Fibroblast of upper back skin (primary cell): ENCODE measurements around the gene CUEDC2.

Source experiments
- DNase-seq: peaks from one replicate; pipeline ENCODE4 v3.0.0-alpha.2; 2013

Gene CUEDC2

DNA sequence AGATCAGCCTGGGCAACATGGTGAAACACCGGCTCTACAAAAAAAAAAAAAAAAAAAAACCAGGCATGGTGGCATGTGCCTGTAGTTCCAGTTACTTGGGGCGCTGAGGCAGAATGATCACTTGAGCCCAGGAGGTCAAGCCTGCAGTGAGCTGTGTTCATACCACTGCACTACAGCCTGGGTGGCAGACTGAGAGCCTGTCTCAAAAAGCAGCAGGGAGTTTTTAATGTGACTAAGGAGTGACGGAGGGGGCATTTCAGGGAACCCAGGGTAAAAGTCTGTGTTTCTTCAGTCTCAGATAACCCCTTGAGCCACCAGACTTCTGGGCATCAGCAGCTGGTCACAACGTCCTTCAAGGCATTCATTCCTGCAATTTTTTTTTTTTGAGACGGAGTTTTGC, 21.1 kb upstream of the CUEDC2 start:
- no peak for DNase-seq

DNA sequence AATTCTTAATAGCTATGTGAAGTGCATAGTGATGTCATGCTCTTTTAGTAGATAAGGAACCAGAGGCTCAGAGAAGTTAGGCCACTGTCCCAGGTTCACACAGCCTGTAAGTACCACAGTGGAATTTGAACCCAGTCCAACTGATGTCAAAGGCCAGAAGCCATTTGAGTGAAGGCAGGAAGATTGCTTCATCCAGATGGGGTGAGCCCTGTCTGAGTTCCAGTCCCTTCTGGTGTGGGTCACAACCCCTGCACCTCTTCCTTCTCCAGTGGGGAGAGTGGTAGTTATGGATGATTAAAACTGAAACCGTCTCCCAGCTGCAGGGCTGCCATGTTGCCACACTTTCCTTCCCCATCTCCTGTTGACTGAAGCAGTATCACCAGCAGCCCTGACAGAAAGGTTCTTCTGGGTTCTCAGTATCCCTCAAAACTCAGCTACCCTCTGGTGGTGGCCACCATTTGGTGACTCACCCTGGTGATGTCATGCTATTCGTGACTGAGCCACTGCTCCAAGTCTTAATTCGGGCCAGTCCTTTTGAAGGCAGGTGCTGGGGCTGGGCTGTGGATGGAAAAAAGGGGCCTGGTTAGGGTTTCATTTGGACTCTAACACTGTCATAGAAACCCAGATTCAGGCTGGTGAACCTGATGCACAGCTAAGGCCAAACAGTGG, 20.4 kb upstream of the CUEDC2 start:
- DNase-seq = peak; percentile 55

- no peak for DNase-seq
Observed at GRCh38 chr10:102451105-102451969, 19.0 kb upstream of the CUEDC2 start, which contains the start of gene C10orf95. Gene C10orf95 (minus strand): TSS chr10:102451543. CDS start chr10:102451093, 450 bp downstream.

- DNase-seq = peak; percentile 69
Observed at GRCh38 chr10:102450374-102451104, 18.2 kb upstream of the CUEDC2 start.

DNA sequence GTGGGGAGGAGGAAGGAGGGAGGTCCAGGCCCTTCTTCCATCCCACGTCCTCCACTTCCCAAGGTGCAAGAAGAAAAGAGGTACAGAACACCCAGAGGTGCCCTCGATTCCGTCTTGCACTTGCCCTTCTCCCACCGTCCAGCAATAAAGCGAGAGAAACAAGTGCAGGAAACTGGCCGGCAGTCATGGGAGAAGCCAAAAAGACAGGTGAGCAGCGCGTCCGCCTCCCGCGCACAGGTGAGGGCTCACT, 17.7 kb upstream of the CUEDC2 start:
- DNase-seq = no peak

DNA sequence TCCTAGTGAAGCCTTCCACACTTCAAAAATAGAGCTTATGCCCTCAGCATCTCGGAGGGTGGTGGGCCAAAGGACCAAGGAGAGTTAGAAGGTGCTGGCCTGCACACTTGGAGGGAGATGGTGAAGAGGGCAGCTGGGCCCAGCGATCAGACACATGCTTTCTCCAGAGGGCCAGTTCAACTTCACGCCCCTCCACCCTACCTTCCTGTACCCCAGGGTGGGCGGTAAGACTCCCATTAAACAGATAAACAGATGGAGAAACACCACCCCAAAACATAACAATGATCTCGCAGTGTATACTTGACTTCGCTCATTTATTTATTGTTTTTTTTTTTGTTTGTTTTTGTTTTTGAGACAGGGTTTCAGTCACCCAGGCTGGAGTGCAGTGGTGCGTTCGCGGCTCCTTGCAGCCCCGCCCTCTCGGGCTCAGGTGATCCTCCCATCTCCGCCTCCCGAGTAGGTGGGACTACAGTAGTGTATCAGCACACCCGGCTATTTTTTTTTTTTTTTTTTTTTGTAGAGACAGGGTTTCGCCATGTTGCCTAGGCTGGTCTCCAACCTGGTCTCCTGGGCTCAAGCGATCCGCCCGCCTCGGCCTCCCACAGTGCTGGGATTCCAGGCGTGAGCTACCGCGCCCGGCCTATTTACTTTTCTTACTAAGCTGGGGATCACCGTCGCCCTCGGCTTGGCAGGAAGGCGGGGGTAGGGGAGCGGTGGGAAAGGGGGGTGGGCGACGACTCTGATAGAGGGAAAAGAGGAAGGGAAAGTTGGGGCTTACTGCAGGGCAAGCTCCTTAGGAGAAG, 17.1 kb upstream of the CUEDC2 start:
- peak; percentile 50 for DNase-seq

GRCh38 chr10:102444851-102445250, 12.5 kb upstream of the CUEDC2 start:
- DNase-seq = no peak

GRCh38 chr10:102438374-102438773, 6.0 kb upstream of the CUEDC2 start:
- no peak for DNase-seq

DNA sequence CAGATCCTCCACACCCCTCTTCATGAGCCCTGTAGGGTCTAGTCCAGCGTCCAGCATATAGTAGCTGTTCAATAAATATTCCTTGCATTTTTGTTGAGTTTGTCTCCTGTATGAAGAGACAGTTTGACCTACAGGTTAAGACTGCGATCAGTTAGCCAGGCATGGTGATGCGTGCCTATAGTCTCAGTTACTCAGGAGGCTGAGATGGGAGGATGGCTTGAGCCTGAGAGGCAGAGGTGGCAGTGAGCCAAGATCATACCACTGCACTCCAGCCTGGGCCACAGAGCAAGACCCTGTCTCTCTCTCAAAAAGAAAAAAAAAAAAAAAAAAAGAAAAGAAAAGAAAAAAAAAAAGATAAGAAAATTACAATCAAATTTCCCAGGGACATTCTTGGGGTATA, 5.1 kb upstream of the CUEDC2 start:
- no peak for DNase-seq

- no peak for DNase-seq
Observed at GRCh38 chr10:102436312-102436711, 3.9 kb upstream of the CUEDC2 start.

- DNase-seq = no peak
Observed at GRCh38 chr10:102435529-102436233, 3.3 kb upstream of the CUEDC2 start.

DNA sequence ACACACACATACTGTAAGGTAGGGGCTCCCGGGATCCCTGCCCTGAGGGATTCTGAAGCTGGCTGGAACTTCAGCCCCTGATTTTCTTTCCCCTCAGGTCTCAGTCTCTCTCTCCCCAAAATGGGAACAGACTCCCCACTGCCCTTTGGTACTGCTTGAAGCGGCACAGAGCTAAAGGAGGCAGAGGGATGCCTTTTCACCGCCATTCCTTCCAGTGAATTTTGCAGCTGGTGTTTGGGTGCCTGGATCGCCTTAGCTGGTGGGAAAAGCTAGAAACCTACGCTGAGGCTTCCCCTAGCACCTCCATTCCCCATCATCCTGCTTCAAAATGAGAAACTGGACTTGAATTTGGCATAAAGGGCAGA, 2.7 kb upstream of the CUEDC2 start:
- no peak for DNase-seq

DNA sequence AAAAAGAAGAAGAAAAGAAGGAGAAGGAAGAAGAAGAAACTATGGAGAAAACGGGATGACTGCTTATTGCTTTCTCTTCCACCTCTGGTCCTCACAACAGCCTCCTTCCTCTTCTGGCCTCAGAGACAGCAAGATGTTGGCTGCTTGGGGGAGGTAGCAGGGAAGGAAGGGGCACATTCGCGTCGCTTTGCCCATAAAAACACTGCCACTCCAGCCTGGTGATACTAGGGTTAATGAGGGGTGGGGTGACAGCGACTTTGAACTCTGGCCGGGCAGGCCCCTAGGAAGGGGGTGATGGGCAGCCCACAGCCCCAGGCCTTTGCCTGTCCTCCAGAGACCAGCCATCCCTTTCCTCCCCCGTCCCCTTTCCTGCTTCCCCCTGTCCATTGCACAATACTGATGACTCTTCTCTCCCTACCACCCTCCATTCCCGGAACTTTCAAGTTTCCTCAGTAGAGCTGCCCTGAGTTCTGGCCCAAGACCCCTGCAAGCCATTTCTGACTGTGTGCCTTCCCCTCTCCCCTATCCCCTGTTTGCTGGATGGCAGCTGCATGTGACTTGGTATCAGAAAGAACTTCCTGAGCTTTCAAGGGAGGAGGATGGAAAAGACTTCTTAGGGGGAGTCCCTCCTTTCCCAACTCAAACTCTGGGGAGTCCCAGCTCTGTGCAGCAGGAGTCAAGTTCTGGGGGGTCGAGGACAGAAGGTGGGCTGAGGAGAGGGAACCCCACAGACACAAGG, 2.2 kb upstream of the CUEDC2 start:
- peak; percentile 70 for DNase-seq

- DNase-seq = no peak
Observed at GRCh38 chr10:102433619-102434046, 1.3 kb upstream of the CUEDC2 start.

GRCh38 chr10:102431452-102432124, 786 bp downstream of the CUEDC2 start:
- DNase-seq = peak; percentile 33

DNA sequence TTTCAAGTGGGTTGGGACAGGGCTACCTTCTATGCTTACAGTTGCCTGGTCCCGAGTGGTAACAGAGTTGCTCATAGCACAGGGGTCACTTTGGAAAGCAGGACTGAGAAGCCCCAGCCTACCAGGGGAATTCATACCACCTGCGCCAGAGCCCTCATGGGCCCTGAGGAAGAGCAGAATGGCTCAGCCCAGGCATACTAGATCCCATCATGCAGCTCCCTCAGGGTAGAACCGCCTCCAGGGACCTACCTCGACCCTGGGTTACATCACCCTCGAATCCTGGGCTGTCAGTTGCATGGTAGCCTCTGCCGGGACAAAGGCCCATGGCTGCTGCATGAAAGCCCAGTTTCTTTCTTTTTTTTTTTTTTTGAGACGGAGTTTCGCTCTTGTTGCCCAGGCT, 2.9 kb downstream of the CUEDC2 start:
- no peak for DNase-seq

- peak; percentile 38 for DNase-seq
Observed at GRCh38 chr10:102426803-102427287, 5.5 kb downstream of the CUEDC2 start.

- no peak for DNase-seq
Observed at GRCh38 chr10:102425444-102425843, 6.9 kb downstream of the CUEDC2 start.

GRCh38 chr10:102424916-102425315, 7.5 kb downstream of the CUEDC2 start:
- no peak for DNase-seq

DNA sequence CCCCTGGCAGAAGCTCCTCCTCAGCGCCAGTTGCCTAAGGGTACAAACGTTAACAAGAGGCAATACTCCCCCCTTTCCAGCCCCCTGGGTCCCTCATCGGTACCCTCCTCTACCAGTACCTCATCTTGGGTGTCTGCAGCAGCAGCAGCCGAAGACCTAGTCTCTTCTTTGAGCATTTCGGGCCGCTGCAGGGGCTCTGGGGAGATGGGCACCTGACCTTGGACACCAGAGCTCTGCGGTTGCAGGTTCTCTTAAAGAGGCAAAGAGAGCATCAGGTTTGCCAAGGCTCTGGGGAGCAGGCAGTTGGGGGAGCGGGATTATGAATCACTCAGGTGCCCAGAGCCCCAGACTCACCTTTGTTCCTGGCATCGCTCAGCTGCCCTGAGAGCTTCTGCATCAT, 8.2 kb downstream of the CUEDC2 start:
- DNase-seq = no peak
